ELF-1 (cell line): ENCODE results near the gene ASPRV1.
"Not testable (repeated sequence)": the region's sequence is repeated elsewhere in the genome, so short reads cannot be mapped to it uniquely, and the experiment has no call there.

Source experiments
- DNase-seq: peaks from one replicate; pipeline ENCODE4 v3.0.0-alpha.2; 2016; ENCODE audit warnings: low read depth, low spot score

The ASPRV1 gene

DNA sequence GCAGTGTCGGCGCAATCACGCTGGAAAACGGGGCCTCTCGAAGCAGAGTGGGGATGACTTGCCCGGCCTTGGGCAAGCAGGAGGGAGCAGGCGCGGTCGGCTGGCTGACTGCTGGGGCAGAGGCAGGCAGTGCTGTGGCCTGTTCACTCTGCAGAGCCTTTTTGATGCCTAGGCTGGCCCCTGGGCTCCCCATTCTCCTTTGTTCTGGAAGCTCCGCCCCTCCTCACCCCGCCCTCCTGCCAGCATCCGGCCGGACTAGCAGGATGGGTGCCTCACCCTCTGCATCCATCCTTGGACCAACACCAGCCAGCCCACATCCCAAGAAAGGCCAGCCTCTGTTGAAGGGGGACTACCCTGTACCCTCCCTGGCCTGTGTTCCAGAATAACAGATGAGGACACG, at the start of gene ASPRV1:
Gene ASPRV1, minus strand, starts transcription at position 136 of the 400 bp plus-strand sequence. CDS start 195 bp downstream, outside the sequence.
- no peak for DNase-seq

GRCh38 chr2:70010576-70011111, 49.2 kb upstream of the ASPRV1 start:
- no peak for DNase-seq

DNA sequence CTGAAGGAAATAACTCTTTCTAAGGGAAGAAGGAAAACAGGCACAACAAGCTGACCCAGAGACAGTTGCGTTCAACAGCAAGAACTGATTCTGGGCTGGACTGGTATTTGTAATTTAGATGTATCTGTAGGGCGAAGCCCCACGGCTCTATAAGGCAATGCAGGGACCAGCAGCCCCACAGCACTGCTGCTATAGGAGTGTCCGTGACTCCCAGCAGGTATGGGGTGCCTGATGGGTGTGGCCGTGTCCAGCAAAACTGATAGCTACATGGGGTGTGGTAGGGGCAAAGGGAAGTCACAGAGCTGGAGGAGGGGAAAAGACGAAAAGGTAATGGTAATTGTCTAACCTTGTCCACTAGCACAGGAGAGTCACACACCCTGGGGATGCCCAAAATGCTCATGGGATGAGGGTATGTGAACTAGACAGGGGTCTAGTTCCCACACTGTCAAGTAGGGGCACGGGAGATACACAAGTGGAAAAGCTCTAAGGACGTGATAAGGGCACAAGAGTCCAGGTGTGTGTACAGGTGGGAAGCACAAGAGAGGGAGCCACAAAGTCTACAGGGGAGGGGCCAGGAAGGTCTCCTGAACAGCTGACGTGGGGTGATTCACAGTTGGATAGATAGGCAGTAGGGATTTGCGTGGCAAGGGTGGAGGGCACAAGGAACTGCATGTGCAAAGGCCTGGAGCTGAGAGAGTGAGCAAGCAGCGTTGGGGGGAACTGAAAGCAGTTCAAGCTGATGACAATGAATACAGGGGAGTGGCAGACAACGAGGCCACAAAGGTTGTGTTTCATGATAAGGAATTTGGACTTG, 48.5 kb upstream of the ASPRV1 start:
- no peak for DNase-seq

- DNase-seq, result no peak
Measured at GRCh38 chr2:70008290-70008689, 46.9 kb upstream of the ASPRV1 start.

- no peak for DNase-seq
Measured at GRCh38 chr2:70007151-70007550, 45.7 kb upstream of the ASPRV1 start.

DNA sequence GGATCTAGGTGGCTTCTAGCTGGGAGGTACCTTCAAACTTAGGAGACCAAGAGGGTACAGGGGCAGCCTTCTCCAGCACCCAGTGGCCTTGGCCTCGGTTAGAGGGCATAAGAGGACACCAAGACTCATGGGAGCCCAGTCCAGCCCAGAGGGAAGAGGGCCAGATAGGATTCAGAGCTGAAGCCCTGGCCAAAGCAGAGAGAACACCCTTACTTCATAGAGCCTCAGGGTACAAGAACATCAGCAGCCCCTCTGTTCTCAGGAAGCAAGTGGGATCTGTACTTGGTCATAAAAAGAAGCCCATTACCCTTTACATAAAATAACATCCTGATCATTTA, 45.0 kb upstream of the ASPRV1 start:
- DNase-seq, result no peak

DNA sequence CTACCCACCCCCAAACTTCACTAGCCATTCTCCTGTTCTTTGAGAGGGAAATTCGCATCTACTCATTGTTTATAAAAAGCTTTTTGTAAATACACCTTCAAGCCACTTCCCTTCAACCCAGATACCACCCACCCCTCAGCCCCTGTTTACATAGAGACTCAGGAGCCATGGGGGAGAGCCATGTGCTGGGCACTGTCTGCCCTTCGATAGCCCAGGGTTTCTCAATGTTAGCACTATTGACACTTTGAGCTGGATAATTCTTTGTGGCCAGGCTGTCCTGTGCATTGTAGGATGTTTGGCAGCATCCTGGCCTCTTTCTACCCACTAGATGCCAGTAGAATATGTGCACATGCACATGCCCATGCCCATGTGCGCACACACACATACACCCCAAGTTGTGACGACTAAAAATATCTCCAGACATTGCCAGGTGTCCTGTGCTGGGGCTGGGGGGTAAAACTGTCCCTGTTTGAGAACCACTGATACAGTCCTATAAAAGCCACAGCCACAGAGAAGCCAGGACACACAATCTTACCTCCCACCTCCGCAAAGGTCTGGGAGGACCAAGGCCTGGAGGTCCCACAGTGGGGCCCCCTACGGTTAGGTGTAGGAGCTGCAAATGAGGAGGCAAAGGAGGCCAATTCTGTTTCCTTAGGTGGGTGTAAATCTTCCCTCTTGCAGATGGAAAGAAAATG, 44.5 kb upstream of the ASPRV1 start:
- no peak for DNase-seq

- no peak for DNase-seq
Measured at GRCh38 chr2:70005216-70005615, 43.8 kb upstream of the ASPRV1 start.

GRCh38 chr2:70003093-70003830, 41.8 kb upstream of the ASPRV1 start:
- no peak for DNase-seq

DNA sequence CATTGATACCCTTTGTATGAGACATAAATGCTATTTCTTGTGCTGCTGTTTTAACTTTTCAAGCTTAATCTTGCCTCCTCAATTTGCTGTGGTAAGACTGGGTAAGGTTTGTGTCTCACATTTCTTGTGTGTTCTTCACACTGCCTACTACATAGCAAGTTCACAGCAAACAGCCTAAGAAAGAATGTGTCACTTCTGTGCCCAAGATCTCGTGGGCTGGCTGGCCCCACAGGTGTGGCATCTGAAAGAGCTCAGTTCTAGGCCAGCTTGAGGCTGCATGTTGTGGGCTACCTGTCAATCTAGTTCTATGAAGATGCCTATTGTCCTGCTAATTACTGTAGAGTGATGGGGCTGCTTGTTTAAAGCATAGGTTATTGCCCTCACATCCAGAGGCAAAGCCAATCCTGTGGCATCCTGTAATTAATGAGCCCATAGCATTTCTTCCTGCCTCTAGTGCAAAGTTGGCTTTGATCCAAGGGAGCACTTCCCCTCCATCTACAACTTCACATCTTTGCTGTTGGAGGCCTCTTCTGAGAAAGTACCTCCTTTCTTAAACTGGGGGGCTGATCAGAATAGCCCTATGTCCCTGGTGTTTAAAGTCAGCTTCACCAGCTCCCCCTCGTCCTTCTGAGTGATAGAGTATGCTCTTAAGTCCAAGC, 40.9 kb upstream of the ASPRV1 start:
- no peak for DNase-seq

DNA sequence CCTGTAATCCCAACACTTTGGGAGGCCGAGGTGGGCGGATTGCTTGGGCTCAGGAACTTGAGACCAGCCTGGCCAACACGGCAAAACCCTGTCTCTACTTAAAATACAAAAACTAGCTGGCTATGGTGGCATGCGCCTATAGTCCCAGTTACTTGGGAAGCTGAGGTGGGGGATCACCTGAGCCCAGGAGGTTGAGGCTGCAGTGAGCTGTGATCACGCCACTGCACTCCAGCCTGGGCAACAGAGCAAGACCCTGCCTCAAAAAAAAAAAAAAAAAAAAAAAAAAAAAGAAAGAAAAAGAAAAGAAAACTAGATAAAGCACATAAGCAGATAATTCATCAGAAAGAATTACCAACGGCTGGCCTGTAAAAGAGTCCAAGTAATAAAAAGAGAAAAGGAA, 39.1 kb upstream of the ASPRV1 start:
- DNase-seq, result not testable (repeated sequence)

DNA sequence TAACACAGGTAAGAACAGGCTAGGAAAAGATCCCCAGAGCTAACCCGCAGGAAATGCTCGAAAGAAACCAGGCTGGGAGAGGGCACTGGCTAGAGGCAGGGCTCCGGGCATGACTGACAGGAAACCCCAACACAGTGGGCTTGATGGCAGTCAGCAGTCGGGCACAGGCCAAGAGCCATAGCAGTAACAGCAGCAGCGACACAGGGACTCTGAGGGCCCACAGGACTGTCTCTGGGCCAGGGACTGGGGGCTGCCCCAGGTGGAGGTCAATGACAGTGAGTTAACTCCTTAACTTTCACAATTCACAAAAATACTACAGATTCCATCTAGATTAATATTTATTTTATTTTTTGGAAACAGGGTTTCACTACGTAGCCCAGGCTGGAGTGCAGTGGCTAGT, 37.3 kb upstream of the ASPRV1 start:
- no peak for DNase-seq

GRCh38 chr2:69997015-69997830, 35.8 kb upstream of the ASPRV1 start:
- no peak for DNase-seq

DNA sequence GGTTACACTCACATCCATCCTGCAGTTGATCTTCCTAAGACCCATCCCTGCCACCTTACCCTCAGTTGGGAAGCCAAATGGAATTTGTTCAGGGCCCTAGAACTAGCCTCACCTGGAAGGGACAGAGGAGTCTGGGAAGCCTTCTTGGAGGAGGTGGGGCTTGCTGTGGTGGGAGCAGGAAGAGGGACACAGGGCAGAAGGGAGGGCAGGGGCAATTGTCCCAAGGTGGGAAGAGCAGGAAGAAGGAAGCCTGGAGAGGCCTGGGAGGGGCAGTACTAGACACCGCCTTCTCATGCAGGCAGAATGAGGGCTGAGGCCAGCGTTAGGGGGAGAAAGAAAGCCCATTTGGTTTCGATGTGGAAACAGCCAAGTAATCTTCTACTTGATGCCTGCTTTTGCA, 34.1 kb upstream of the ASPRV1 start:
- DNase-seq, result no peak

DNA sequence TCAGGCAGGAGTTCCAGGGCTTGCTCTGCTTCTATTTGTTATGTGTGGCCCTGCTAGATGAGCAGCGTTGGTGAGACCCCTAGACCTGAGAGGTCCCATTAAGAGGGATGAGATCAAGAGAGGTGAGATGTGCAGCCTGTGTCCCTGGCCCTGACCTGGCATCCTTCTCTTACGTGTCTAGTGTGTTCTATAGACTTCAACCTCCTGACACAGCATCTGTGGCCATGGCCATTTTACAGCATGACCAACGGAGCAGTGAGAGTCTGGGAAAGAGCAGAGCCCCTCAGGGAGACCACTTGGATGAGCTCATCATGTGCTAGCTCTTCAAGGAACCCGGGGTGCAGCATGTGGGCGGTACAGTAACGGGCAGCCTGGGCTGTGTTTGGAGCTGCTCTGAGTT, 32.7 kb upstream of the ASPRV1 start:
- DNase-seq, result no peak

DNA sequence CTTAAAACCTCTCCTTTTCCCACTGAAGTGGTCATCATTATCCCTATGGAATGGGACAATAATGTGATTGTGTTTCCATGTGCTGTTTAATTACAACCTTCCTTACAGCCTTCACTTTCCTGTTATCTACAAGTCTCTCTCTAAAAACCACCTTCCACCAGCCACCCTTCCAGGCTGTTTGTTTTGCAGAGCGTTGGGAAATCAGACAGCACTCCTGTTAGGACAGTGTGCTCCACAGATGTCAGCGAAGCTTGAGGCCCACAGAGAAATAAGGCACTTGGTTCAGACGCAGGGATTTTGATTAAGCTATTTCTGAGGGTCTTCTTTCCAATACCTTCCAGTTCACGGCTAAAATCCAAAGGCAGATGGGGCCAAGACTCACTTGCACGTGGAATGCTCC, 32.3 kb upstream of the ASPRV1 start:
- DNase-seq, result no peak

DNA sequence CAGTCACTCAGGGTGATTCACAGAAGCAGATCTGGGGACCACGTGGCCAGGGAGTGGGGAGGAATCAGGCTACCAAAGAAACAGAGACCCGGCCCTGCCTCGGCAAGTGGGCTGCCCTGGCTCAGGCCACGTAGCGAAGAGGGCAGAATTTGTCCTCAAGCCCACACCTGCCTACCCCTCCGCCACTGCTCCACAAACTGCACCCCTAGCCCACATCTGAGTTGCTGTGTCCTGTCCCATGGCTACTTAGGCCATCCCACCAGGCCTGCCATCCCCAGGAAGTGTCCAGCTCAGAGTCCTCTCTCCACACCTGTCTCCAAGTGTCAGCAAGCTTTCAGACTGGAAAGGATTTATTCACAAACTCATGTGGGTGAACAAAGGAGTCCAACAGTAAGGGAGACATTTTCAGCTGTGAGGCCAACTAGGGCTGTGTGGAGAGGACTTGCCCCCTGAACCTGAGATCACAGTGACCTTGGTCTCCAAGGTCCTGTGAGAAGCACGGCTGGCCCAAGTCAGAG, 31.7 kb upstream of the ASPRV1 start:
- no peak for DNase-seq

- no peak for DNase-seq
Measured at GRCh38 chr2:69992310-69993047, 31.0 kb upstream of the ASPRV1 start.

DNA sequence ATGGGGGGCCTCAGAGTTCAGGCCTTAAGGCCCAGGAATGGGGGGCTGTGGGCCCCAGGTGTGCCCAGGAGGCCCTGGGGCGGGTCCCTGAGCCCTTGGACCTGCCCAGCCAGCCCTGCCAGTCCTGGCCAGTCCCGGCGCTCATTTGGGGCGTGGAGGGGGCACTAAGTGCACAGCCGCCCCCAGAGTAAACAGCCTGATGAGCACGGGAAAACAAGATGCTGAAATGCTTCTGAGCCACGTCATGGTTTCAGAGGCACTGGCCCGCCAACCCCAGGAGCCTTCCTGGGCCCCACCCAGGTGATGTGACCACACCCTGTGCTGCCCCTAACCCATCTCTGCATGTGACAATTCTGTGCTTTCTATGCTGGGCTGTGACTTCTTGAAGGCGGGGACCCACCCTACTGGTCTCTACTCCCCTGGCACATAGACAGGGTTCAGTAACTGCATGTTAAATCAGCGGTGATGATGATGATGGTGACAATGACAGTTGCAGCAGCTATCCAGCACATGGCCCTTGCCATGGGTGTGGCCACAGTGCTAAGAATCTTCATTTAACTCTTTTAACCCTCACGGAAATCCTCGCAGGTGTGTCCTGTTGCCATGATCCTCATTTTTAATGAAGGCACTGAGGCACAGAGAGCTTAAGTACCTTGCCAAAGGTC, 28.1 kb upstream of the ASPRV1 start:
- DNase-seq, result no peak
